GM21390 (cell line): ENCODE results near the gene CAPN11.

ENCODE experiments used
- ATAC-seq: cut with Tn5 transposase; IDR thresholded peaks from one replicate; pipeline ENCODE4 v1.9.1; 2021; ENCODE audit not compliant: unreplicated experiment

The CAPN11 gene

GRCh38 chr6:44202972-44203750 lies 44.5 kb downstream of the CAPN11 start:
- ATAC-seq = no peak

GRCh38 chr6:44203955-44204354 lies 45.3 kb downstream of the CAPN11 start:
- ATAC-seq = no peak

GRCh38 chr6:44207966-44208365 lies 49.3 kb downstream of the CAPN11 start:
- ATAC-seq = no peak

- no peak for ATAC-seq
Measured at GRCh38 chr6:44211284-44211683, 52.7 kb downstream of the CAPN11 start.

GRCh38 chr6:44214307-44214706 lies 55.7 kb downstream of the CAPN11 start:
- no peak for ATAC-seq

- no peak for ATAC-seq
Measured at GRCh38 chr6:44216677-44217331, 58.2 kb downstream of the CAPN11 start, which contains the start of gene MYMX. Gene MYMX, plus strand, starts transcription at chr6:44216926. Its CDS starts 546 bp downstream, at chr6:44217472.

- ATAC-seq = no peak
Measured at GRCh38 chr6:44217332-44218143, 58.9 kb downstream of the CAPN11 start.

- peak; percentile 49 for ATAC-seq
Measured at GRCh38 chr6:44219053-44219814, 60.6 kb downstream of the CAPN11 start.

- ATAC-seq = no peak
Measured at GRCh38 chr6:44219815-44220784, 61.5 kb downstream of the CAPN11 start.

- ATAC-seq = no peak
Measured at GRCh38 chr6:44220913-44221290, 62.3 kb downstream of the CAPN11 start.

GRCh38 chr6:44221291-44221960 lies 62.8 kb downstream of the CAPN11 start:
- peak; percentile 41 for ATAC-seq

- ATAC-seq = no peak
Measured at GRCh38 chr6:44221961-44222335, 63.3 kb downstream of the CAPN11 start.

GRCh38 chr6:44222486-44223318 lies 64.1 kb downstream of the CAPN11 start:
- no peak for ATAC-seq

- peak; percentile 45 for ATAC-seq
Measured at GRCh38 chr6:44223319-44224028, 64.9 kb downstream of the CAPN11 start, which contains the start of gene SLC29A1. Gene SLC29A1, plus strand, starts transcription at chr6:44223595. Its CDS starts 3,719 bp downstream, at chr6:44227314.

- ATAC-seq = peak; percentile 14
Measured at GRCh38 chr6:44224029-44224964, 65.7 kb downstream of the CAPN11 start.

GRCh38 chr6:44224965-44225305 lies 66.3 kb downstream of the CAPN11 start:
- ATAC-seq = no peak
